NCI-H1048 (cell line): ENCODE data around the gene GGTLC3.
"Not testable (repeated sequence)": the region's sequence is repeated elsewhere in the genome, so short reads cannot be mapped to it uniquely, and the experiment has no call there.

ENCODE experiments used
- DNase-seq: peaks from one replicate; lab custom pipeline; 2025; lab: John Stamatoyannopoulos, UW

Gene GGTLC3

DNA sequence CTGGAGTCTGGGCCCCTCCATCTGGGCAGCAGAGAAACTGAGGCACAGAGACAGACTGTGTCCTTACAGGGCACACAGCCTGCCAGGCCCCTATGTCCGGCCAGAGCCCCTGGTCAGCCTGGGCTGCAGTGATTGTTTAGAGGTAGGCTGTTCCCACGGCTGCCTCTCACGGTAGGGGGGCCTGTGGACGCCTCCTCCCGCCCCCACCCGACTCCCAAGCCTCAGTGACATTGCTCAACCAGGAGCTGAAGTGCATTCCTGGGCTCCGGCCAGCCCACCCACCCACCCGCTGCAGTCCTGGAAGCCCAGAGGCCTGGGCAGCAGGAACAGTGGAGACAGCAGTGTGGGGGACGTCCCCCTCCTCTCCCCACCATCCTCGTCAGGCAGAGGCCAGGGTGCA, 4.5 kb downstream of the GGTLC3 start:
- DNase-seq = not testable (repeated sequence)

DNA sequence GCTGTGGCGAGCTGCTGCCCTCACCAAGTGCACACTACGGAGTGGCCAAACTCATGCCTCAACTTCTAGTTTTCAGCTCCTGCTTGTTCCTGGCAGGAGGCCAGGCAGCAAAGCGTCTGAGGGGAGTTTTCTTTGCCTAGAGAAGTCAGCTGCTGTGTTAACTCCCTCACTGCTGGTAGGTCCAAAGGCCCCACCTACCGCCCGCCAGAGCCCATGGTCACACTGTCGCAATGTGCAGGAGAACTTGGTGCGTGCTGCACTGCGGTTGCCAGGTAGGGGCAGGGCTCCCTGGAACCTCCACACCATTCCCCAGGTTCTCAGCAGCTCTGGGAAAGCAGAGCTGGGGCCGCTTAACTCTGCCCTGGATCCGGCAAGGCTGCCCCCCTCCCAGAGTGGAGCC, 5.6 kb downstream of the GGTLC3 start:
- DNase-seq = not testable (repeated sequence)

DNA sequence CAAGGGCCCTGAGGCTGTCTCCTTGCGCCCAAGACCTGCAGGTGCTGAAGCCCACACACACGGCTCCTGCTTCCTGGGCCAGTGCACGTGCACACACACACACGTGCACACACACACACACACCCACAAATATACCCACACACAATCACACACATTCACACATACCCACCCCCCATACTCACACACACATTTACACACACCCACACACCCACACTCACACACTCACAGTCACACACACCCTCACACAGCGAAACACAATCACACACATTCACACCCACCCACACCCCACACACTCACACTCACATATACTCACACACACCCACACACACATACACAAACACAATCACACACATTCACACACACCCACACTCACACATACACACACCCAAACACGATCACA, 6.6 kb downstream of the GGTLC3 start:
- DNase-seq = not testable (repeated sequence)

DNA sequence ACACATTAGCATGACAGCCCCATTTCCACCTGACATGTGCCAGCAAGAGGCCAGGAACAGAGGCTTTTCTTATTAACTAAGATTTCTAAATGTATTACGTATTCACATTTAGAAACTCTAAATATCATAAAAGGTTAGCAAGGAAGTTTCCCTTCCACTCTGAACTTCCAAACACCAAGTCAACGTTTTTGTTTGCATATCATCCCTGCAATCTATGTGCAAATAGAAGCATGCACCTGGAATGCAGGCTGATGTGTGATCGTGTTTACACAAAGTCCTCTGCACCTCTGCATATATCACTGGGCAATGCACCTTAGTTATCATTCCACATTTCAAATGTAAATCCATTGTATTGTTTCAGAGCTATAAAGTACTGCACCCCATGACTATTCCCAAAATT, 21.7 kb downstream of the GGTLC3 start:
- not testable (repeated sequence) for DNase-seq
